Neural progenitor cell (in vitro differentiated cells): ENCODE measurements around the gene CUBN. TPM values are rescaled to one million over a fixed set of nuclear protein-coding genes. Genes with fewer than 3 reads are reported as not detected.
A peak's percentile ranks its signal among the peaks of the same experiment; 100 is the strongest.

Experiments used
- DNase-seq: peaks from one replicate; pipeline ENCODE4 v3.0.0-alpha.2; 2016; ENCODE audit warnings: low spot score
- H2AFZ ChIP-seq: fragments of 200-600 bp; sonication (generic); replicated peaks from 2 replicates; pipeline ENCODE4 v1.6.1; 2016; ENCODE audit warnings: antibody characterized with exemption
- H3F3A ChIP-seq: fragments of 200-600 bp; sonication (generic); 2 replicates; pipeline ENCODE4 v1.6.1; 2016; ENCODE audit warnings: antibody characterized with exemption, low read depth
- H3K27ac ChIP-seq: fragments of 200-600 bp; sonication (generic); 2 replicates; pipeline ENCODE4 v1.5.1; 2016; ENCODE audit warnings: mild to moderate bottlenecking
- H3K27me3 ChIP-seq: fragments of 200-600 bp; sonication (generic); 2 replicates; pipeline ENCODE4 v1.6.1; 2016; ENCODE audit warnings: mild to moderate bottlenecking, moderate library complexity
- H3K36me3 ChIP-seq: fragments of 200-600 bp; sonication (generic); 2 replicates; pipeline ENCODE4 v1.5.1; 2016
- H3K4me1 ChIP-seq: fragments of 200-600 bp; sonication (generic); 2 replicates; pipeline ENCODE4 v1.6.1; 2016; ENCODE audit warnings: mixed run types
- H3K4me2 ChIP-seq: fragments of 200-600 bp; sonication (generic); 2 replicates; pipeline ENCODE4 v1.6.1; 2016
- H3K4me3 ChIP-seq: fragments of 200-600 bp; sonication (generic); 2 replicates; pipeline ENCODE4 v1.5.1; 2016
- H3K79me2 ChIP-seq: fragments of 200-600 bp; sonication (generic); 2 replicates; pipeline ENCODE4 v1.6.1; 2016; ENCODE audit warnings: low read depth
- H3K9ac ChIP-seq: fragments of 200-600 bp; sonication (generic); 2 replicates; pipeline ENCODE4 v1.6.1; 2016
- H3K9me3 ChIP-seq: fragments of 200-600 bp; sonication (generic); 2 replicates; pipeline ENCODE4 v1.5.1; 2016; ENCODE audit warnings: low read depth
- H4K20me1 ChIP-seq: fragments of 200-600 bp; sonication (generic); 2 replicates; pipeline ENCODE4 v1.6.1; 2016; ENCODE audit warnings: low read depth
- H3K27ac Mint-ChIP-seq: 3 replicates; pipeline ENCODE4 v1.8.0; 2021; ENCODE audit warnings: mixed read lengths
- H3K27me3 Mint-ChIP-seq: 2 replicates; pipeline ENCODE4 v1.8.0; 2022; ENCODE audit warnings: low read depth, mild to moderate bottlenecking, inconsistent platforms, moderate library complexity, mixed read lengths; ENCODE audit not compliant: insufficient read depth
- H3K36me3 Mint-ChIP-seq: 3 replicates; pipeline ENCODE4 v1.8.0; 2021; ENCODE audit warnings: mixed read lengths
- H3K4me1 Mint-ChIP-seq: 3 replicates; pipeline ENCODE4 v1.8.0; 2021; ENCODE audit warnings: mixed read lengths
- H3K4me3 Mint-ChIP-seq: 3 replicates; pipeline ENCODE4 v1.8.0; 2021; ENCODE audit warnings: mild to moderate bottlenecking, moderate library complexity, mixed read lengths
- H3K9me3 Mint-ChIP-seq: 3 replicates; pipeline ENCODE4 v1.8.0; 2020; ENCODE audit warnings: mixed read lengths
- EZH2 ChIP-seq: fragments of 200-600 bp; sonication (generic); IDR thresholded peaks from 2 replicates; pipeline ENCODE4 v1.6.1; 2017; ENCODE audit warnings: antibody characterized with exemption, mild to moderate bottlenecking, moderate library complexity
- EZH2phosphoT487 ChIP-seq: fragments of 200-600 bp; sonication (generic); IDR thresholded peaks from 2 replicates; pipeline ENCODE4 v1.6.1; 2017; ENCODE audit warnings: antibody characterized with exemption
- total RNA-seq: library from RNA; depleted of rRNA; stranded (reverse); fragments of >200 nt; gene quantifications from 2 replicates; pipeline ENCODE4 v1.2.3, GENCODE V29; 2015; ENCODE audit warnings: low replicate concordance
- TF ChIP-seq, protein P1 (sequence below): fragments of 200-600 bp; sonication (generic); IDR thresholded peaks from 2 replicates; pipeline ENCODE4 v1.5.1; 2017; ENCODE audit warnings: antibody characterized with exemption, mild to moderate bottlenecking

Gene CUBN
- total RNA-seq, 1 donor from 2014 or later, result 2.2 TPM

DNA sequence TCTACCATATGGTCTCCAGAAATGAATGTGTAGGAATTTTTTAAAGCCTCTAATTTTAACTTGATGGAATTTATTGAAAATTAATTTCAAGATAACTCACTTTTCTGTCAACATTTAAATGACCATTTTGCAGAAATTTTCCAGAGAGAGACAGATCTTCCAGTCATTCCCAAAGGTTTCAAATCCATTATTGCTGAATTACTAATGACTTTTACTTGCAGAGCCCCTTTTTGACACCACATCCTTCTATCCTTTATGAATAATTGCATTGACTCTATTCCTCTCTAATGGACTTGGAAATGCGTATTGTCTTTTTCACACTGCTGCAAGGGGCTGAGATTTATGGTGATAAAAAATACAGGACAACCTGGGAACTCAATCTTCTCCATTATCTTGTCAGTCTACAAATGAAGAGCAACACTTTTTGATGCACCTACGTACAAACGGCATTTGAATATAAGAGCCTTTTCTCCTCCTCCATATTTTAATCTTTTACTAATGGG is 42.7 kb downstream of the CUBN start:
- Mint-ChIP-seq H3K27ac (no peak overlapping the region), H3K4me3 (no peak overlapping the region)
- no peak overlapping the region for H3K4me3 ChIP-seq

DNA sequence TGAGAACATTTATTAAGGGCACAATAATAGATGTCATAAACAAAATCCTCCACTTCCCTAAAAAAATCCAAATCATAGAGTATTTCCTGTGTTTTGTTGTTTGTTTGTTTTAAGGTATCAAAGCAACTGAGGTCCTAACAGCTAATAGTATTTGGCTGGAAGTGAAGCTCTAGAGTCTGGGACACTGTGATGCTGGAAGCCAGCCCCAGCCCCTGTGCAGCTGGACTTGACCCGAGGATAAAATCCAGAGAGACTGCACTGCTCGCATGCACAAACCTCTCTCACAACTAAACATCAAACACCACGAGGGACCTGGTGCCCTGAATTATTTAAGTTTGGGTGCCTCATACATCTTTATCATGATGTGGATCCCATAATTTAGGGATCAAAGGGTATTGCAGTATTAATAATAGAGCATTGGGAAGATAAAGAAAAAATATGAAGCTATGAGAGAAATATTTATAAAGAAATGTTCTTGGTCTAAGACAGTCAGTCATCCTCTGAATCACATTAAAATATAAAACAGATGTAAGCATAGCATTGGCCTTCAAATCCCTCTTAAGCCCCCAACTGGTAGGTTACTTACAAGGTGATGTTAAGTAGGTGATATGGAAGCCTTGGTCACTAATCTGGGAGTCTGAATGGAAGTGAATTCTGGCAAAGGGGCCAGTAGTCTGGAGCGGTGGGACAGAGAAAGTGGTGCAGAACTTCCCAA is 44.4 kb downstream of the CUBN start:
- TF ChIP-seq EZH2phosphoT487 (no peak), EZH2 (no peak)
- TF ChIP-seq, protein P1, sequence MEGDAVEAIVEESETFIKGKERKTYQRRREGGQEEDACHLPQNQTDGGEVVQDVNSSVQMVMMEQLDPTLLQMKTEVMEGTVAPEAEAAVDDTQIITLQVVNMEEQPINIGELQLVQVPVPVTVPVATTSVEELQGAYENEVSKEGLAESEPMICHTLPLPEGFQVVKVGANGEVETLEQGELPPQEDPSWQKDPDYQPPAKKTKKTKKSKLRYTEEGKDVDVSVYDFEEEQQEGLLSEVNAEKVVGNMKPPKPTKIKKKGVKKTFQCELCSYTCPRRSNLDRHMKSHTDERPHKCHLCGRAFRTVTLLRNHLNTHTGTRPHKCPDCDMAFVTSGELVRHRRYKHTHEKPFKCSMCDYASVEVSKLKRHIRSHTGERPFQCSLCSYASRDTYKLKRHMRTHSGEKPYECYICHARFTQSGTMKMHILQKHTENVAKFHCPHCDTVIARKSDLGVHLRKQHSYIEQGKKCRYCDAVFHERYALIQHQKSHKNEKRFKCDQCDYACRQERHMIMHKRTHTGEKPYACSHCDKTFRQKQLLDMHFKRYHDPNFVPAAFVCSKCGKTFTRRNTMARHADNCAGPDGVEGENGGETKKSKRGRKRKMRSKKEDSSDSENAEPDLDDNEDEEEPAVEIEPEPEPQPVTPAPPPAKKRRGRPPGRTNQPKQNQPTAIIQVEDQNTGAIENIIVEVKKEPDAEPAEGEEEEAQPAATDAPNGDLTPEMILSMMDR, result no peak
- H3K27me3 ChIP-seq, result no peaks in the 10 kb centered on the region
- Mint-ChIP-seq H3K27ac (no peak overlapping the region), H3K36me3 (no peaks in the 10 kb centered on the region), H3K4me3 (no peak overlapping the region), H3K27me3 (no peaks in the 10 kb centered on the region), H3K4me1 (peaks cover 3% of the 10 kb centered on the region), H3K9me3 (no peaks in the 10 kb centered on the region)
- H3K27ac ChIP-seq, result no peak overlapping the region
- H4K20me1 ChIP-seq, result no peaks in the 10 kb centered on the region
- no peaks in the 10 kb centered on the region for H3K4me1 ChIP-seq
- no peak for DNase-seq
- H3K4me3 ChIP-seq, result no peak overlapping the region
- H3K79me2 ChIP-seq, result no peaks in the 10 kb centered on the region
- H2AFZ ChIP-seq, result no peak overlapping the region
- no peaks in the 10 kb centered on the region for H3K36me3 ChIP-seq
- H3F3A ChIP-seq, result no peaks in the 10 kb centered on the region
- no peaks in the 10 kb centered on the region for H3K9me3 ChIP-seq
- H3K4me2 ChIP-seq, result no peak overlapping the region
- H3K9ac ChIP-seq, result no peak overlapping the region

More for the DNA sequence above, 42.7 kb downstream of the CUBN start:
- no peaks in the 10 kb centered on the region for H3K27me3 Mint-ChIP-seq
- Histone ChIP-seq H3K27ac (no peak overlapping the region), H3K36me3 (no peaks in the 10 kb centered on the region), H3K4me1 (no peaks in the 10 kb centered on the region), H3K79me2 (no peaks in the 10 kb centered on the region), H3F3A (no peaks in the 10 kb centered on the region), H3K27me3 (no peaks in the 10 kb centered on the region), H3K9me3 (no peaks in the 10 kb centered on the region), H2AFZ (no peak overlapping the region), H3K4me2 (no peak overlapping the region), H4K20me1 (no peaks in the 10 kb centered on the region), H3K9ac (no peak overlapping the region)
- H3K4me1 Mint-ChIP-seq, result peaks cover 3% of the 10 kb centered on the region
- no peaks in the 10 kb centered on the region for H3K36me3 Mint-ChIP-seq
- peaks cover 1% of the 10 kb centered on the region for H3K9me3 Mint-ChIP-seq
- TF ChIP-seq EZH2phosphoT487 (no peak), EZH2 (no peak)
- TF ChIP-seq, protein P1, result no peak
- DNase-seq, result no peak

DNA sequence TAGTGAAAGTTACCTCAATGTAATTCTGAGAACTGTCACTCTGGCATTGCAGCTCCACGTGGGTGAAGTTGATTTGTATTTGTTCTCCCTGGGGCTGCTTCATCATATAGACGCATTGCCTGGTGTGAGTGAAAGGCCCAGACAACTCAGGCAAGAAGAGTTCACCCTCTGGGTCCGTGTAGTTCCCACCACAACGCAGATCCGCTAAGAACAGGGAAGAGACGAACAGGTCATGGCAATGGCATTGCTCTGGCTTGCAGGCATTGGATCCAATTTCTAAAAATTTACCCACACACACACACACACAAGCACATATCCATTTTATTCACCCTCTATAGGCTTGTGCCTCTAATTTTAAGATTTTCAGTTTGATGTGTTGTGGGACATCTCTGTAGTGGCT is 45.4 kb downstream of the CUBN start:
- H2AFZ ChIP-seq, result no peak overlapping the region
- no peak for DNase-seq
- no peaks in the 10 kb centered on the region for H4K20me1 ChIP-seq
- no peaks in the 10 kb centered on the region for H3K27me3 ChIP-seq
- H3F3A ChIP-seq, result no peaks in the 10 kb centered on the region
- H3K9ac ChIP-seq, result no peak overlapping the region
- TF ChIP-seq, protein P1, result no peak
- no peak for TF ChIP-seq EZH2phosphoT487
- TF ChIP-seq EZH2, result no peak
- Mint-ChIP-seq H3K36me3 (no peaks in the 10 kb centered on the region), H3K4me3 (no peak overlapping the region), H3K27ac (peak overlapping the region; percentile 30), H3K4me1 (peaks cover 6% of the 10 kb centered on the region), H3K27me3 (no peaks in the 10 kb centered on the region), H3K9me3 (no peaks in the 10 kb centered on the region)
- H3K4me3 ChIP-seq, result no peak overlapping the region
- H3K36me3 ChIP-seq, result no peaks in the 10 kb centered on the region
- no peaks in the 10 kb centered on the region for H3K4me1 ChIP-seq
- H3K27ac ChIP-seq, result no peak overlapping the region
- no peaks in the 10 kb centered on the region for H3K9me3 ChIP-seq
- H3K4me2 ChIP-seq, result no peak overlapping the region
- no peaks in the 10 kb centered on the region for H3K79me2 ChIP-seq
